AG09309 (cell line): Measurements from ENCODE around the gene CHST2.

Experiments
- DNase-seq: peaks from one replicate; pipeline ENCODE4 v3.0.0-alpha.2; 2010; ENCODE audit warnings: low read depth
- H3K4me3 ChIP-seq: 2 replicates; pipeline ENCODE4 v1.5.1; 2011; ENCODE audit warnings: mild to moderate bottlenecking, low read depth, low read length, moderate library complexity; ENCODE audit not compliant: control insufficient read depth
- CTCF ChIP-seq: IDR thresholded peaks from 2 replicates; pipeline ENCODE4 v1.5.1; 2011; ENCODE audit warnings: mild to moderate bottlenecking, low read depth, low read length, inconsistent platforms; ENCODE audit not compliant: insufficient read depth, control insufficient read depth; ENCODE audit errors: missing control alignments

Gene CHST2

GRCh38 chr3:143118630-143119008 lies 952 bp upstream of the CHST2 start:
- peak overlapping the region; percentile 79 for H3K4me3 ChIP-seq
- TF ChIP-seq CTCF = no peak
- no peak for DNase-seq

- DNase-seq = no peak
- TF ChIP-seq CTCF = no peak
- H3K4me3 ChIP-seq = peak overlapping the region; percentile 79
Measured at GRCh38 chr3:143119974-143120715, 574 bp downstream of the CHST2 start.

- peak; percentile 28 for TF ChIP-seq CTCF
- H3K4me3 ChIP-seq = peak overlapping the region; percentile 79
- no peak for DNase-seq
Measured at GRCh38 chr3:143120716-143121240, 1.2 kb downstream of the CHST2 start.

GRCh38 chr3:143121241-143122088 lies 1.9 kb downstream of the CHST2 start:
- peak overlapping the region; percentile 79 for H3K4me3 ChIP-seq
- no peak for DNase-seq
- peak; percentile 81 for TF ChIP-seq CTCF

GRCh38 chr3:143122089-143122430 lies 2.5 kb downstream of the CHST2 start:
- no peak overlapping the region for H3K4me3 ChIP-seq
- no peak for TF ChIP-seq CTCF
- DNase-seq = no peak

- DNase-seq = no peak
- no peak overlapping the region for H3K4me3 ChIP-seq
- no peak for TF ChIP-seq CTCF
Measured at GRCh38 chr3:143122608-143123352, 3.2 kb downstream of the CHST2 start.
